Measurements from ENCODE around the gene CDK7.
"Not testable (repeated sequence)": the region's sequence is repeated elsewhere in the genome, so short reads cannot be mapped to it uniquely, and the experiment has no call there.

CDK7 gene

DNA sequence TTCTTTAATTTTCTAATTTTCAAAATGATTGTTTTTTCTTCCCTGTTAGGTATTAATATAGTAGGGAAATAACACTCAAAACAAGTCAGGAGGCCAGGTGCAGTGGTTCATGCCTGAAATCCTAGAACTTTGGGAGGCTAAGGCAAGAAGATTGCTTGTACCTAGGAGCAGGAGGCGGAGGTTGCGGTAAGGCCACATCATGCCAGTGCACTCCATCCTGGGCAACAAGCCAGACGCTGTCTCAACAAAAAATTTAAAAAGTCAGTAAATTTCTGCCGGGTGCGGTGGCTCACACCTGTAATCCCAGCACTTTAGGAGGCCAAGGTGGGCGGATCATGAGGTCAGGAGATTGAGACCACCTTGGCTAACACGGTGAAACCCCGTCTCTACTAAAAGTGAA, 10.2 kb upstream of the CDK7 start:
- Histone ChIP-seq H3K4me1 (ENCODE audit: insufficient read depth, insufficient read length) (no peaks in the 10 kb centered on the region), H3K27me3 (ENCODE audit: insufficient read depth, insufficient read length) (no peaks in the 10 kb centered on the region), H3K9me3 (ENCODE audit: insufficient read depth, low read length) (peaks cover 8% of the 10 kb centered on the region), H3K36me3 (ENCODE audit: insufficient read depth, insufficient read length, low read length) (peaks cover 18% of the 10 kb centered on the region), H3K4me3 (ENCODE audit: insufficient read length, low read depth) (no peak overlapping the region), H3K9ac (ENCODE audit: insufficient read length, low read depth) (no peak overlapping the region)
- TF ChIP-seq ZNF274 (IDR thresholded peaks at IDR 0.05; ENCODE audit: low read depth, low read length) = no peak
- DNase-seq (ENCODE audit: low read depth, low spot score) = no peak

DNA sequence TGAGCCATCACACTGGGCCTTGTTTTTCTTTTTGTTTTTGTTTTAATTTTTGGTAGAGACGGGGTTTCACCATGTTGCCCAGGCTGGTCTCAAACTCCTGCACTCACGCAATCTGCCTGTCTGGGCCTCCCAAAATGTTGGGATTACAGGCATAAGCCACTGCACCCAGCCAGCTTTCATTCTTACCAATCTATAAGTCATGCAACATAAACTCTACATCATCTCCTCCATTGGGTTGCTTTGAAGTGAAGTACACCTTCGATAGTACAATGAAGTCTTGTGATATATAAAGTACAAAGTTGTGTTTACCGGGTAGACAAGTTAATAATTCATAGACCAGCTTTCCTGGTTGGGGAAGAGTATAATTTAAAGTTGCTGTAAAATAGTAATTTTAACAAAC, 8.8 kb upstream of the CDK7 start:
- TF ChIP-seq ZNF274 (IDR thresholded peaks at IDR 0.05; ENCODE audit: low read depth, low read length) = no peak
- no peak for TF ChIP-seq YY1 (IDR thresholded peaks at IDR 0.05; ENCODE audit: insufficient read depth, insufficient read length)
- TF ChIP-seq SUZ12 (IDR thresholded peaks at IDR 0.05; ENCODE audit: extremely low read depth, insufficient read depth, insufficient read length) = no peak
- no peak overlapping the region for H3K4me3 ChIP-seq (ENCODE audit: insufficient read length, low read depth)

DNA sequence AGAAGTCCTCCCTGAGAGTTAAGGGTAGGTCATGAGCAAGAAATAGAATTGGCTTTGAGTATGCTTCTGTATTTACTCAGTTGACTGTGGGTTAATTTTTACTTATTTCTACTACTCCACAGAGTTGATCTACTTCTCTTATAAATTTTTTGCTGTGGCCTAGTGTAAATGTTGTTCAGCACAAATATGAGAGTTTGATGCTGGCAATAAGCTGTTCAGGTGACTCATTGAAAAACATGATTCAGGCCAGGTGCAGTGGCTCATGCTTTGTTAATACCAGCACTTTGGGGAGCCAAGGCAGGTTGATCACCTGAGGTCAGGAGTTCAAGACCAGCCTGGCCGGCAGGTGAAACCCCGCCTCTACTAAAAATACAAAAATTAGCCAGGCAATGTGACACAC, 4.5 kb upstream of the CDK7 start:
- H3K9me3 ChIP-seq (ENCODE audit: insufficient read depth, low read length) = no peaks in the 10 kb centered on the region

More for the DNA sequence above, 8.8 kb upstream of the CDK7 start:
- Histone ChIP-seq H3K36me3 (ENCODE audit: insufficient read depth, insufficient read length, low read length) (peaks cover 21% of the 10 kb centered on the region), H3K4me1 (ENCODE audit: insufficient read depth, insufficient read length) (no peaks in the 10 kb centered on the region), H3K9ac (ENCODE audit: insufficient read length, low read depth) (no peak overlapping the region), H3K27me3 (ENCODE audit: insufficient read depth, insufficient read length) (no peaks in the 10 kb centered on the region), H3K9me3 (ENCODE audit: insufficient read depth, low read length) (no peaks in the 10 kb centered on the region)
- no peak for DNase-seq (ENCODE audit: low read depth, low spot score)

DNA sequence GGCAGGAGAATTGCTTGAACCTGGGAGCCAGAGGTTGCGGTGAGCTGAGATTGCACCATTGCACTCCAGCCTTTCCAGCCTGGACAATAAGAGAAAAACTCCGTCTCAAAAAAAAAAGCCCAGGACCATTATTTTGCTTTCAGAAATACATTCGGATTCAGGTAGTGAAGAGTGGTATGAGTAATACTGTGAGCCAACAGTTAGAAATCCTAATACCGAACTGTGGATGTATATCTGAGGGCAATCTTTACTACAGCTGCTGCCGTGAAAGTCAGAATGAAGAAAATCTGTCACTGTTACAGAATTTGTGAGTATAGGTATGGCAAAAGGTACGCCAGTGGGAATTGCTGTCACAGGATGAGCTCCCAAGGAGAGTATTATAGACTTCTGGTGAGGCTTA, 3.4 kb upstream of the CDK7 start:
- peaks cover 21% of the 10 kb centered on the region for H3K36me3 ChIP-seq (ENCODE audit: insufficient read depth, insufficient read length, low read length)
- DNase-seq (ENCODE audit: low read depth, low spot score) = no peak
- H3K4me1 ChIP-seq (ENCODE audit: insufficient read depth, insufficient read length) = no peaks in the 10 kb centered on the region

More for the DNA sequence above, 4.5 kb upstream of the CDK7 start:
- Histone ChIP-seq H3K4me3 (ENCODE audit: insufficient read length, low read depth) (no peak overlapping the region), H3K27me3 (ENCODE audit: insufficient read depth, insufficient read length) (no peaks in the 10 kb centered on the region), H3K4me1 (ENCODE audit: insufficient read depth, insufficient read length) (no peaks in the 10 kb centered on the region), H3K9ac (ENCODE audit: insufficient read length, low read depth) (no peak overlapping the region), H3K36me3 (ENCODE audit: insufficient read depth, insufficient read length, low read length) (peaks cover 21% of the 10 kb centered on the region)
- TF ChIP-seq ZNF274 (IDR thresholded peaks at IDR 0.05; ENCODE audit: low read depth, low read length) = no peak
- TF ChIP-seq SUZ12 (IDR thresholded peaks at IDR 0.05; ENCODE audit: extremely low read depth, insufficient read depth, insufficient read length) = no peak
- TF ChIP-seq YY1 (IDR thresholded peaks at IDR 0.05; ENCODE audit: insufficient read depth, insufficient read length) = no peak
- DNase-seq (ENCODE audit: low read depth, low spot score) = no peak

DNA sequence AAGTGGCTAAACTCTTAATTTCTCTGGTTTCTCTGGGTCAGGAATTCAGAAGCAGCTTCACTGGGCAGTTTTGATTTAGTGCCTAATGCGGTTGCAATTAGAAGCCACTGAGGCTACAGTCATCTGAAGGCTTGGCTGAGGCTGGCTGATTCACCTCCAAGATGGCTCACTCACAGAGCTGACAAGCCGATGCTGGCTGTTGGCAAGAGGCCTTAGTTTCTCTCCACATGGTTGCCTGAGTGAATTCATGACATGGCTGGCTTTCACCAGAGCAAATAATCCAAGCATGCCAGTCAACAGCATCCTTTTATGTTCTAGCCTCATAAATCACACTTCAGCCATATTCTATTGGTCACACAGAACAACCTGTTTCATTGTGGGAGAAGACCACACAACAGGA, 2.8 kb upstream of the CDK7 start:
- no peak for DNase-seq (ENCODE audit: low read depth, low spot score)
- H3K4me3 ChIP-seq (ENCODE audit: insufficient read length, low read depth) = no peak overlapping the region
- H3K36me3 ChIP-seq (ENCODE audit: insufficient read depth, insufficient read length, low read length) = peaks cover 25% of the 10 kb centered on the region
- TF ChIP-seq ZNF274 (IDR thresholded peaks at IDR 0.05; ENCODE audit: low read depth, low read length) (no peak), YY1 (IDR thresholded peaks at IDR 0.05; ENCODE audit: insufficient read depth, insufficient read length) (no peak), SUZ12 (IDR thresholded peaks at IDR 0.05; ENCODE audit: extremely low read depth, insufficient read depth, insufficient read length) (no peak)
- H3K9ac ChIP-seq (ENCODE audit: insufficient read length, low read depth) = no peak overlapping the region
- no peaks in the 10 kb centered on the region for H3K27me3 ChIP-seq (ENCODE audit: insufficient read depth, insufficient read length)
- H3K4me1 ChIP-seq (ENCODE audit: insufficient read depth, insufficient read length) = no peaks in the 10 kb centered on the region
- no peaks in the 10 kb centered on the region for H3K9me3 ChIP-seq (ENCODE audit: insufficient read depth, low read length)

More for the DNA sequence above, 3.4 kb upstream of the CDK7 start:
- H3K27me3 ChIP-seq (ENCODE audit: insufficient read depth, insufficient read length) = no peaks in the 10 kb centered on the region
- no peak overlapping the region for H3K4me3 ChIP-seq (ENCODE audit: insufficient read length, low read depth)
- no peak overlapping the region for H3K9ac ChIP-seq (ENCODE audit: insufficient read length, low read depth)
- TF ChIP-seq SUZ12 (IDR thresholded peaks at IDR 0.05; ENCODE audit: extremely low read depth, insufficient read depth, insufficient read length) (no peak), YY1 (IDR thresholded peaks at IDR 0.05; ENCODE audit: insufficient read depth, insufficient read length) (no peak), ZNF274 (IDR thresholded peaks at IDR 0.05; ENCODE audit: low read depth, low read length) (no peak)
- H3K9me3 ChIP-seq (ENCODE audit: insufficient read depth, low read length) = no peaks in the 10 kb centered on the region

GRCh38 chr5:69236733-69237132, 2.0 kb downstream of the CDK7 start:
- H3K9me3 ChIP-seq (ENCODE audit: insufficient read depth, low read length); H3K4me3 ChIP-seq (ENCODE audit: insufficient read length, low read depth); H3K4me1 ChIP-seq (ENCODE audit: insufficient read depth, insufficient read length); H3K27me3 ChIP-seq (ENCODE audit: insufficient read depth, insufficient read length); DNase-seq (ENCODE audit: low read depth, low spot score); H3K9ac ChIP-seq (ENCODE audit: insufficient read length, low read depth): not testable (repeated sequence)
- H3K36me3 ChIP-seq (ENCODE audit: insufficient read depth, insufficient read length, low read length) = peaks cover 27% of the 10 kb centered on the region

DNA sequence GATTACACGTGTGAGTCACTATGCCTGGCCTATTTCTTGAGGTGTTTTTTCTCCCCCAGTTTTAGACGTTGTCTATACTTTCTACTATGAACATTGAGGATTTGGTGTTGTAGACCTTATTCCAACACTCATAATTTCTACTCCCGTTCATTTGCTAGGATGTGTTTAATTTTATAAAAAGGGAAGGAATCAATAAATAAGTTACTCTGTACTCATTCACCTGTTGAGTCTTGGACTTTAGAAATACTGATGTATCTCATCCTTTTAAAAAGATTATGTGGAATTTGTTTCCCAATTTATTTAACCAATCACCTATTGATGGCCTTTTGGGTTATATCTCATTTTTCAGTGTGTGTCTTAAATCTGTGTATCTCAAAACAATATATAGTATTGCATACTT, 3.2 kb downstream of the CDK7 start:
- TF ChIP-seq YY1 (IDR thresholded peaks at IDR 0.05; ENCODE audit: insufficient read depth, insufficient read length) = no peak
- TF ChIP-seq ZNF274 (IDR thresholded peaks at IDR 0.05; ENCODE audit: low read depth, low read length) = no peak
- no peak for TF ChIP-seq SUZ12 (IDR thresholded peaks at IDR 0.05; ENCODE audit: extremely low read depth, insufficient read depth, insufficient read length)
- no peaks in the 10 kb centered on the region for H3K9me3 ChIP-seq (ENCODE audit: insufficient read depth, low read length)
- no peak overlapping the region for H3K9ac ChIP-seq (ENCODE audit: insufficient read length, low read depth)
- H3K27me3 ChIP-seq (ENCODE audit: insufficient read depth, insufficient read length) = no peaks in the 10 kb centered on the region
- no peak overlapping the region for H3K4me3 ChIP-seq (ENCODE audit: insufficient read length, low read depth)
- peaks cover 27% of the 10 kb centered on the region for H3K36me3 ChIP-seq (ENCODE audit: insufficient read depth, insufficient read length, low read length)
- no peaks in the 10 kb centered on the region for H3K4me1 ChIP-seq (ENCODE audit: insufficient read depth, insufficient read length)
- DNase-seq (ENCODE audit: low read depth, low spot score) = no peak

GRCh38 chr5:69238760-69239251, 4.1 kb downstream of the CDK7 start:
- Histone ChIP-seq H3K9ac (ENCODE audit: insufficient read length, low read depth) (no peak overlapping the region), H3K4me3 (ENCODE audit: insufficient read length, low read depth) (no peak overlapping the region), H3K36me3 (ENCODE audit: insufficient read depth, insufficient read length, low read length) (peaks cover 30% of the 10 kb centered on the region), H3K27me3 (ENCODE audit: insufficient read depth, insufficient read length) (no peaks in the 10 kb centered on the region), H3K4me1 (ENCODE audit: insufficient read depth, insufficient read length) (no peaks in the 10 kb centered on the region), H3K9me3 (ENCODE audit: insufficient read depth, low read length) (no peaks in the 10 kb centered on the region)
- DNase-seq (ENCODE audit: low read depth, low spot score) = no peak
- TF ChIP-seq YY1 (IDR thresholded peaks at IDR 0.05; ENCODE audit: insufficient read depth, insufficient read length) (no peak), ZNF274 (IDR thresholded peaks at IDR 0.05; ENCODE audit: low read depth, low read length) (no peak), SUZ12 (IDR thresholded peaks at IDR 0.05; ENCODE audit: extremely low read depth, insufficient read depth, insufficient read length) (no peak)
